CD14-positive monocyte (primary cell): ENCODE results near the gene XXYLT1. TPM values are rescaled to one million over a fixed set of nuclear protein-coding genes. Genes with fewer than 3 reads are reported as not detected.
A peak's percentile ranks its signal among the peaks of the same experiment; 100 is the strongest.

Experiments
- DNase-seq, 3 donors: peaks; one replicate each; pipeline ENCODE4 v3.0.0-alpha.2; 2011 to 2022
- H2AFZ ChIP-seq: 2 replicates; pipeline ENCODE4 v1.6.0; 2012; ENCODE audit warnings: mild to moderate bottlenecking, low read depth, low read length, inconsistent platforms; ENCODE audit not compliant: insufficient read depth, poor library complexity, severe bottlenecking
- H3K27ac ChIP-seq, 2 donors: 1 replicate in 1 of 2; 2 replicates in 1 of 2; pipeline ENCODE4 v1.5.1; 2012 to 2013; ENCODE audit warnings: low read length in 2 of 2, control low read depth in 1 of 2, inconsistent platforms in 1 of 2, low read depth in 1 of 2, mild to moderate bottlenecking in 1 of 2
- H3K27me3 ChIP-seq, 2 donors: one replicate each; pipeline versions ENCODE4 v1.6.0 to v1.6.1; 2011 to 2013; ENCODE audit warnings: low read length in 2 of 2; ENCODE audit not compliant: control insufficient read depth in 2 of 2, insufficient read depth in 2 of 2
- H3K36me3 ChIP-seq, 2 donors: replicated peaks in 1 of 2; 1 replicate in 1 of 2; 2 replicates in 1 of 2; pipeline versions ENCODE4 v1.5.1 to v1.6.1; 2012 to 2013; ENCODE audit warnings: low read length in 2 of 2, control low read depth in 1 of 2, inconsistent platforms in 1 of 2, mild to moderate bottlenecking in 1 of 2; ENCODE audit not compliant: insufficient read depth in 2 of 2, control insufficient read depth in 1 of 2
- H3K4me1 ChIP-seq, 2 donors: 1 replicate in 1 of 2; 2 replicates in 1 of 2; pipeline versions ENCODE4 v1.5.1 to v1.6.1; 2012 to 2013; ENCODE audit warnings: low read length in 2 of 2, control low read depth in 1 of 2, inconsistent platforms in 1 of 2, mild to moderate bottlenecking in 1 of 2, moderate library complexity in 1 of 2; ENCODE audit not compliant: insufficient read depth in 2 of 2, control insufficient read depth in 1 of 2
- H3K4me2 ChIP-seq: replicated peaks from 2 replicates; pipeline ENCODE3; 2012; ENCODE audit warnings: low read length, moderate library complexity, mild to moderate bottlenecking; ENCODE audit not compliant: poor library complexity, severe bottlenecking; ENCODE audit errors: extremely low read depth
- H3K4me3 ChIP-seq, 3 experiments: fragments of 200-600 bp in 1 of 3; sonication (generic) in 1 of 3; replicated peaks in 1 of 3; 1 replicate in 2 of 3; 2 replicates in 1 of 3; pipeline ENCODE4 v1.5.1; 2011 to 2013; ENCODE audit warnings: low read length in 3 of 3, mild to moderate bottlenecking in 3 of 3, control low read depth in 2 of 3, low read depth in 2 of 3, inconsistent platforms in 1 of 3, moderate library complexity in 1 of 3
- H3K79me2 ChIP-seq: 2 replicates; pipeline ENCODE4 v1.6.0; 2012; ENCODE audit warnings: mild to moderate bottlenecking, control low read depth, inconsistent platforms, low read length, moderate library complexity; ENCODE audit not compliant: insufficient read depth
- H3K9ac ChIP-seq: 2 replicates; pipeline ENCODE4 v1.6.0; 2017; ENCODE audit warnings: low read length, mild to moderate bottlenecking; ENCODE audit not compliant: insufficient read depth, poor library complexity, severe bottlenecking
- H3K9me3 ChIP-seq, 2 donors: replicated peaks in 1 of 2; 1 replicate in 1 of 2; 2 replicates in 1 of 2; pipeline versions ENCODE4 v1.5.1 to v1.6.1; 2012 to 2013; ENCODE audit warnings: low read length in 2 of 2, control low read depth in 1 of 2; ENCODE audit not compliant: control insufficient read depth in 1 of 2, insufficient read depth in 1 of 2
- H4K20me1 ChIP-seq: 2 replicates; pipeline ENCODE4 v1.6.0; 2012; ENCODE audit warnings: mild to moderate bottlenecking, low read length, control low read depth, moderate library complexity; ENCODE audit not compliant: insufficient read depth
- H3K27ac Mint-ChIP-seq, 7 donors: one replicate each; pipeline ENCODE4 v1.8.0; 2020; ENCODE audit warnings: mild to moderate bottlenecking in 7 of 7, mixed read lengths in 7 of 7, moderate library complexity in 6 of 7, inconsistent platforms in 2 of 7
- H3K27me3 Mint-ChIP-seq, 3 donors: one replicate each; pipeline ENCODE4 v1.8.0; 2021 to 2022; ENCODE audit warnings: low read depth in 3 of 3, mild to moderate bottlenecking in 3 of 3, mixed read lengths in 3 of 3, moderate library complexity in 3 of 3, inconsistent platforms in 1 of 3
- H3K36me3 Mint-ChIP-seq, 2 donors: one replicate each; pipeline ENCODE4 v1.8.0; 2020; ENCODE audit warnings: mixed read lengths in 2 of 2, inconsistent platforms in 1 of 2, mild to moderate bottlenecking in 1 of 2
- H3K4me1 Mint-ChIP-seq: one replicate; pipeline ENCODE4 v1.8.0; 2020; ENCODE audit warnings: mild to moderate bottlenecking, mixed read lengths
- H3K4me3 Mint-ChIP-seq, 2 donors: one replicate each; pipeline ENCODE4 v1.8.0; 2020; ENCODE audit warnings: mild to moderate bottlenecking in 2 of 2, mixed read lengths in 2 of 2, moderate library complexity in 1 of 2
- H3K9me3 Mint-ChIP-seq, 7 donors: one replicate each; pipeline ENCODE4 v1.8.0; 2020 to 2022; ENCODE audit warnings: mixed read lengths in 7 of 7, mild to moderate bottlenecking in 6 of 7, moderate library complexity in 6 of 7, inconsistent platforms in 2 of 7
- WGBS: methylation state at CpG from one replicate; pipeline ENCODE4 v1.1.5; 2013; ENCODE audit warnings: missing lambda C conversion rate; ENCODE audit not compliant: insufficient coverage; 5-methylcytosine and 5-hydroxymethylcytosine counted together
- intact Hi-C, 2 donors: fragments of 100-400 bp; cut with micrococcal nuclease; formaldehyde crosslinking; loops; one replicate each; pipeline versions ENCODE4 v1.15.0 to v1.15.1; 2023
- polyA plus RNA-seq, 3 donors: library from polyadenylated mRNA; depleted of rRNA in 1 of 3; unstranded in 2 of 3; stranded (reverse) in 1 of 3; fragments of 300-500 nt in 2 of 3; fragments of >200 nt in 1 of 3; fragmentation: Illumina TruSeq in 2 of 3; gene quantifications; 1 replicate in 2 of 3; 2 replicates in 1 of 3; pipeline ENCODE4 v1.2.3, GENCODE V29; 2012 to 2021
- TF ChIP-seq, protein P1 (sequence below): fragments of 200-600 bp; IDR thresholded peaks from one replicate; pipeline ENCODE4 v1.8.0; 2022; ENCODE audit warnings: antibody characterized with exemption, mild to moderate bottlenecking

Gene XXYLT1
- polyA plus RNA-seq, 3 donors = 11.8 to 13.5 (median 13.2) TPM

- H3K36me3 ChIP-seq = peaks cover 3 to 17% of the 10 kb centered on the region in 2 donors
- H3K36me3 Mint-ChIP-seq = peaks cover 17 to 32% of the 10 kb centered on the region in 2 donors
- H3K27ac ChIP-seq = no peak overlapping the region
- no peak for DNase-seq
- TF ChIP-seq, protein P1, sequence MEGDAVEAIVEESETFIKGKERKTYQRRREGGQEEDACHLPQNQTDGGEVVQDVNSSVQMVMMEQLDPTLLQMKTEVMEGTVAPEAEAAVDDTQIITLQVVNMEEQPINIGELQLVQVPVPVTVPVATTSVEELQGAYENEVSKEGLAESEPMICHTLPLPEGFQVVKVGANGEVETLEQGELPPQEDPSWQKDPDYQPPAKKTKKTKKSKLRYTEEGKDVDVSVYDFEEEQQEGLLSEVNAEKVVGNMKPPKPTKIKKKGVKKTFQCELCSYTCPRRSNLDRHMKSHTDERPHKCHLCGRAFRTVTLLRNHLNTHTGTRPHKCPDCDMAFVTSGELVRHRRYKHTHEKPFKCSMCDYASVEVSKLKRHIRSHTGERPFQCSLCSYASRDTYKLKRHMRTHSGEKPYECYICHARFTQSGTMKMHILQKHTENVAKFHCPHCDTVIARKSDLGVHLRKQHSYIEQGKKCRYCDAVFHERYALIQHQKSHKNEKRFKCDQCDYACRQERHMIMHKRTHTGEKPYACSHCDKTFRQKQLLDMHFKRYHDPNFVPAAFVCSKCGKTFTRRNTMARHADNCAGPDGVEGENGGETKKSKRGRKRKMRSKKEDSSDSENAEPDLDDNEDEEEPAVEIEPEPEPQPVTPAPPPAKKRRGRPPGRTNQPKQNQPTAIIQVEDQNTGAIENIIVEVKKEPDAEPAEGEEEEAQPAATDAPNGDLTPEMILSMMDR = no peak
- no peak overlapping the region for H3K4me2 ChIP-seq
- no peaks in the 10 kb centered on the region for H3K4me1 ChIP-seq
- H3K4me3 ChIP-seq = no peak overlapping the region
- H3K79me2 ChIP-seq = no peaks in the 10 kb centered on the region
- peaks cover 0 to 13% (median 8%) of the 10 kb centered on the region in 7 donors for H3K9me3 Mint-ChIP-seq
- whole genome bisulfite sequencing = 40% methylated on average over 4 of the region's 8 CpGs
- peaks cover under 1 to 3% (median 3%) of the 10 kb centered on the region in 3 donors for H3K27me3 Mint-ChIP-seq
- no peak overlapping the region for H3K9ac ChIP-seq
- peaks cover 13% of the 10 kb centered on the region for H3K4me1 Mint-ChIP-seq
- H3K27ac Mint-ChIP-seq = no peak overlapping the region
- intact Hi-C loops = no loop called here
- H3K9me3 ChIP-seq = no peaks in the 10 kb centered on the region
- no peak overlapping the region for H2AFZ ChIP-seq
- no peak overlapping the region for H3K4me3 Mint-ChIP-seq
- no peaks in the 10 kb centered on the region for H4K20me1 ChIP-seq
- no peaks in the 10 kb centered on the region for H3K27me3 ChIP-seq
These were observed 206.5 kb downstream of the XXYLT1 start for GRCh38 chr3:195064300-195064931.

DNA sequence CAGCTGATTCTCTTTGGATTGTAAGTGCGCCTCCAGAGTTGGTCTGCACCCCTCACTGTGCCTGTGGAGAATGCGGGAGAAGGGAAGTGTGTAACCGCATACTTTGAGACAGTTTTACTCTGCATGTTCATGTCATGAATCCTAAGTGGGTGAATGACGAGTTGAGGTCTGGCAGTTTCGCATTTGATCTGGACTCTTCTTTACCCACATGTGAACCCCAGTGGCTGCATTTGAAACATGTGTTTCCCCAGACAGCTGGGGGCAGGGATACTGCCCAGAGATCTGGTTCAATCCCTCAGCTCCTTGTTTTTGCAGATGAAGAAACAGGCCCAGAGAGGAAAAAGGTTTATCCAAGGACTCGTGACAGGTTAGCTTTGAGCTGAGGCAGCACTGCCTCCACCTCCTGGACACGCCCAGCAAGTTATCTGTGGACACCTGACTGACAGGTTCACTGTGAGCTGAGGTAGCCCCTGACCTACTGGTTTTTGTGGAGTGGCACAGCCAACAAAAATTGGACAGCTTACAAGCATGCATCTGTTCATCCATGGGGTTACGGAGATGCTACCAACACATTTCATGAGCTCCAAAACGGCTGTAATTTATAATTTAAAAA lies 207.3 kb downstream of the XXYLT1 start:
- TF ChIP-seq, protein P1 = no peak
- Histone ChIP-seq H3K9ac (no peak overlapping the region), H3K9me3 (no peaks in the 10 kb centered on the region), H3K36me3 (peaks cover 0 to 10% of the 10 kb centered on the region in 2 donors), H3K27me3 (no peaks in the 10 kb centered on the region), H3K4me2 (no peak overlapping the region), H4K20me1 (no peaks in the 10 kb centered on the region), H2AFZ (no peak overlapping the region), H3K79me2 (no peaks in the 10 kb centered on the region), H3K27ac (no peak overlapping the region), H3K4me1 (peaks cover 6 to 7% of the 10 kb centered on the region in 2 donors), H3K4me3 (no peak overlapping the region)
- H3K4me3 Mint-ChIP-seq = no peak overlapping the region
- peaks cover 10 to 25% of the 10 kb centered on the region in 2 donors for H3K36me3 Mint-ChIP-seq
- peaks cover 20% of the 10 kb centered on the region for H3K4me1 Mint-ChIP-seq
- WGBS = 79% methylated on average over 4 of the region's 9 CpGs
- H3K27me3 Mint-ChIP-seq = peaks cover 3 to 6% (median 4%) of the 10 kb centered on the region in 3 donors
- peaks cover 0 to 13% (median 8%) of the 10 kb centered on the region in 7 donors for H3K9me3 Mint-ChIP-seq
- intact Hi-C loops = no loop called here
- no peak for DNase-seq
- peak overlapping the region in 1 of 7 donors; percentile 24 for H3K27ac Mint-ChIP-seq
